IPS-20b (cell line): ENCODE measurements around the gene GFM1.
A peak's percentile ranks its signal among the peaks of the same experiment; 100 is the strongest.

Experiments
- H3K27ac ChIP-seq: one replicate; pipeline ENCODE4 v1.5.1; 2013; ENCODE audit warnings: low read length
- H3K27me3 ChIP-seq: 2 replicates; pipeline ENCODE4 v1.6.1; 2013; ENCODE audit warnings: mild to moderate bottlenecking, low read length, inconsistent platforms; ENCODE audit not compliant: insufficient read depth
- H3K36me3 ChIP-seq: 2 replicates; pipeline ENCODE4 v1.6.1; 2013; ENCODE audit warnings: low read depth, mild to moderate bottlenecking, inconsistent platforms, low read length, moderate library complexity; ENCODE audit not compliant: insufficient read depth
- H3K4me1 ChIP-seq: 2 replicates; pipeline ENCODE4 v1.6.1; 2013; ENCODE audit warnings: mild to moderate bottlenecking, control low read depth, inconsistent platforms, low read length, moderate library complexity; ENCODE audit not compliant: insufficient read depth
- H3K4me3 ChIP-seq: 2 replicates; pipeline ENCODE4 v1.5.1; 2013; ENCODE audit warnings: mild to moderate bottlenecking, low read length, inconsistent platforms
- H3K9ac ChIP-seq: 2 replicates; pipeline ENCODE4 v1.6.1; 2013; ENCODE audit warnings: low read depth, mild to moderate bottlenecking, inconsistent platforms, low read length, moderate library complexity
- H3K9me3 ChIP-seq: 2 replicates; pipeline ENCODE4 v1.6.1; 2013; ENCODE audit warnings: mild to moderate bottlenecking, low read depth, low read length, inconsistent platforms; ENCODE audit not compliant: insufficient read depth

Gene GFM1

DNA sequence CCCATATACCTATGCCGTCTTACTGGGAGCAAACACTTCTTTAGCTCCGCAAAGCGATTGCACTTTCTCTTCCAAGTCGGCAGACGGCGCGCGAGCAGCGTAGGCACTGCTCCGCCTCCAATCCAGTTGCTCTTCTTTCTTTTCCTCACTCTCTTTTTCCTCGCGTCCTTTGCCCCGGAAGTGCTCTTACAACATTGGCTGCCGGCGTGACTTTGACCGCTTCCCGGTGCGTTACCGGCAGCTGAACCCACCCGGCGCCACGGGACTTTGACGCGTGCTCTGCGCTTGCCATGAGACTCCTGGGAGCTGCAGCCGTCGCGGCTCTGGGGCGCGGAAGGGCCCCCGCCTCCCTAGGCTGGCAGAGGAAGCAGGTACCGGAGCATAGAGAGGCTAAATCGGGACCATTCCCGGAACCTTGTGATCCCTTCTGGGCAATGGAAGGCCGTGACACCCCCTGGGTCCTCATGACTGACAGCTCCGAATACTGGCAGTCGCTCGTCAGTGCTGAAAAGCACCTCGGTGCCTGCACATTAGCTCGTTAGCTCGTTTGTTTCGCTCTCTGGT is at the start of gene GFM1:
GFM1 (plus strand) TSS at position 183 of the 564 bp plus-strand sequence; CDS start at position 291, 108 bp downstream.
- H3K4me3 ChIP-seq = peak within 1 kb of the TSS; percentile 98
- H3K27me3 ChIP-seq = no peaks in the 10 kb centered on the region
- peaks cover 33% of the 10 kb centered on the region; the same call in 1 of the 2 replicates for H3K36me3 ChIP-seq
- no peaks in the 10 kb centered on the region for H3K9me3 ChIP-seq
- peak within 1 kb of the TSS; percentile 84 for H3K9ac ChIP-seq
- H3K4me1 ChIP-seq = no peaks in the 10 kb centered on the region
- no peak within 1 kb of the TSS for H3K27ac ChIP-seq

DNA sequence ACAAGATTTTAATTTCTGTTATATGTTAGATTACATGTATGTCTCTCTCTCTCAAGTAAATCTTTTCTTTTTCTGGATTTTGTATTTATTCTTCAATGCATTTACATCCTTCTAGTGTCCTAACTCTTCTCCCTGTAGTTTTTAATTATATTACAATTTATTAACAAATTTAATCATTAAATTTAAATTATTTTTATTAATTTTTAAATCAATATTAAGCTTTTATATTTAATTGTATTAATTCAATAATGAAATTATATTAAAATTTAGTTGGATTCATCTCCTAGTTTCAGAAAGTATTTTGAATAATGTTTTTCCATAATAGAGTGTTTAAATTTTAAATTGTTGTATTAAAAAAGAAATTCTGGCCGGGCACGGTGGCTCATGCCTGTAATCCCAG is 43.5 kb upstream of the GFM1 start:
- Histone ChIP-seq H3K4me3 (no peak overlapping the region), H3K36me3 (peaks cover 11% of the 10 kb centered on the region; the same call in 1 of the 2 replicates), H3K9ac (no peak overlapping the region), H3K27ac (no peak overlapping the region), H3K9me3 (no peaks in the 10 kb centered on the region), H3K4me1 (no peaks in the 10 kb centered on the region), H3K27me3 (no peaks in the 10 kb centered on the region)

DNA sequence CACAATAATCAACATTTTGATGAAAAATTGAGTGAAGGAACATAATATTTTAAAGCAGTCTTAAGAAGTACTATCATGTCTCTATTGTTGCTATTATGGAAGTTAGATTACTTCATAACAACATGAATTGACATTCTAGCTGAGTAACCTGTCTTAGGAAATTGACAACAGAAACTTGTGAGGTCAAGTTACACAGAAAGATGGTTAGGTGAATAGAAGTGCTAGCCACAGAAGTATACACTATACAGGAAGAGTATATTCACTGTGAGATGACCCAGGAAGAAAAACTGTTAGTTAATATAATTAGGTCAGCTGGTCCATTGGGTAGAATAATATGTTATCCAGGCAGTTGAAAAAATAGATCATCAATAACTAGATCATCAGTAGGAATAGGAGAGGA is 42.1 kb upstream of the GFM1 start:
- H3K27me3 ChIP-seq = no peaks in the 10 kb centered on the region
- H3K4me3 ChIP-seq = no peak overlapping the region
- no peaks in the 10 kb centered on the region for H3K4me1 ChIP-seq
- H3K9me3 ChIP-seq = no peaks in the 10 kb centered on the region
- peaks cover 11% of the 10 kb centered on the region; the same call in 1 of the 2 replicates for H3K36me3 ChIP-seq
- H3K9ac ChIP-seq = no peak overlapping the region
- no peak overlapping the region for H3K27ac ChIP-seq

DNA sequence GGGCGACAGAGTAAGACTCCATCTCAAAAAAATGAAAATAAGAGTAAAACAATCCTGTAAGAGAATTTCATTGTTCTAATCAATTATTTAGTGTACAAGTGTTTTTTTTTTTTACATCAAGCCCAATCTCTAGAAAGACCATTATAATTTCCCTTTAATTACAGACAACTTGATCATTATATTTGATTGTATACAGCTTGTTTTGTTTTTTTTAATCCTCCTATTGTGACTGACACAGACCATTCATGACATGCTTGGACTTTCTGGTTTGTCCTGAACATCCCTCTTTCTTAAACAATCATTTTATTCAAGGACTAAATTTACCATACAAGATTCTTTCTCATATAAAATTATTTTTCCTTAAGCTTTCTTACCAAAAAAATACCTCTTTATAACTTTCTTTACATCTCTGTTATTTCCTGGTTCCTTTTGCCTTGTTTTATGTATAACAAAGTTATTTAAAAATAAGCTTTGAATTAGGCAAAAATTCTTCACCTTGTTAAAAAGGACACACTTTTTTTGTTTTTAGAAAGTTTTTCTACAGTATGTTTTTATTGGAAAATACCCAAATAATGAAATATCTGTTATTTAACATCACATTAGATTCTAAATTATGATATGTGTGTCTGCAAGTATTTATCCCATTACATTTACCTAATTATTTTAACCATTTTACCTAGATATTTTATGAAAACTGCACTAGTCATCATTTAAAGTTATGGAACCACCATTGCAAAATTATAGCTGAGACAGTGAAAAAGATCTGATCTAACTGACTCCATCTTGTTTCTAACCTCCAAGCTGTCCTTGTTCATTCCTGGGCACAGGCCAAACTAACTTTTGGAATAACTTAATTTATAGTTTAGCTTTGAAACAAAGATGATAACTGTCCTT is 26.1 kb upstream of the GFM1 start:
- Histone ChIP-seq H3K4me3 (no peak overlapping the region), H3K36me3 (no peaks in the 10 kb centered on the region), H3K9ac (no peak overlapping the region), H3K27ac (no peak overlapping the region), H3K27me3 (no peaks in the 10 kb centered on the region), H3K4me1 (no peaks in the 10 kb centered on the region), H3K9me3 (peaks cover 61% of the 10 kb centered on the region)

DNA sequence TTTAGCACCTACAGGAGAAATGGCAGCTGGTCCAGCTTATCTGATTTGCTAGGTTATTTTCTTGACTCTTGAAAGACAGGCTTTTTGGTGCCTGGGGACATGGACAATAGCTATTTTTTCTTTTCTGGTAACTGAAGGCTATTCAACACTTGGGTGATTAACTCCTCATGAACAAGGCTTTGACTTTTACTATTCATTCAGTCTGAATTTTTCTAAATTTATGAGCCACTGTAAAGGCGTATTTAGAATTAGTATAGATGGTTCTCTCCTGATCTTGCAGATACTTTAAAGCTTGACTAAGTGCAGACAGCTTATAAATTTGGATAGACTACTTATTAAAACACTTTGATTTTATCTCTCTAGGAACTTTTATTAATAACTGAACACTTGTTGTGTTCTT is 18.4 kb upstream of the GFM1 start:
- Histone ChIP-seq H3K9me3 (peaks cover 9% of the 10 kb centered on the region), H3K36me3 (no peaks in the 10 kb centered on the region), H3K4me3 (no peak overlapping the region), H3K9ac (no peak overlapping the region), H3K4me1 (no peaks in the 10 kb centered on the region), H3K27me3 (no peaks in the 10 kb centered on the region), H3K27ac (no peak overlapping the region)

DNA sequence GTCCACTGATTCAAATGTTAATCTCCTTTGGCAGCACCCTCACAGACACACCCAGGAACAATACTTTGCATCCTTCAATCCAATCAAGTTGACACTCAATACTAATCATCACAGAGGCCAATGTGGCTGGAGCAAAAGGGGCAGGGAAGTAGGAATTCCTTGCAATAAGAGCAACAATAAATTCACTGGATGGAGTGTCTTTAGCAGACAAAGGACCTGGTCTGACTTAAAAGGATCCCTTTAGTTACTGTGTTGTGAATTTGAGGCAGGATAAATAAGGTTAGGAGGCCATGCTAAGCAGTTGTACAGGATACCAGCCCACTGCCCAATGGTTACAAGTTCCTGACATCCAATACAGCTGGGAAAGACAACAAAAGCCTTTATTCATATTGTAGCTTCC is 12.3 kb upstream of the GFM1 start:
- Histone ChIP-seq H3K27me3 (no peaks in the 10 kb centered on the region), H3K36me3 (no peaks in the 10 kb centered on the region), H3K4me3 (no peak overlapping the region), H3K9me3 (no peaks in the 10 kb centered on the region; the same call in 1 of the 2 replicates), H3K27ac (no peak overlapping the region), H3K9ac (no peak overlapping the region), H3K4me1 (no peaks in the 10 kb centered on the region)

DNA sequence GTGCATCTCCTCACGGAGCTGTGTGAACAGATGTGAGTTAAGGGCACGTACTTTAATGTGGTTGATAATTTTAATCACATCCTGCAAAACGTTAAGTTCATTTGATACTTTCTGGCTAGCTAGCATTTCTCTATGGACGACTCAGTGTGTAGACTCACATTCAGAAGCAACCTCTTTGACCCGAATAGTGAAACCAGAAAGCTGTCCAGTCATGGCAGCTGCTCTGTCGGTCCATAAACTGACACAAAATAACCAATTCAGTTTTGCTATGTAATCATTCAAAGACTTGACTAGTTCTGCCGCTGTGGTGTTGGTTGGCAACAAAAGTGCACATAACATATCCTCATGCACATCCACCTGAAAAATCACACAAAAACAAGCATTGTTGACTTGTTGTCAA is 3.7 kb upstream of the GFM1 start:
- H3K27ac ChIP-seq = no peak overlapping the region
- no peaks in the 10 kb centered on the region for H3K27me3 ChIP-seq
- no peak overlapping the region for H3K9ac ChIP-seq
- H3K4me1 ChIP-seq = no peaks in the 10 kb centered on the region
- H3K36me3 ChIP-seq = no peaks in the 10 kb centered on the region; the same call in 1 of the 2 replicates
- no peaks in the 10 kb centered on the region for H3K9me3 ChIP-seq
- no peak overlapping the region for H3K4me3 ChIP-seq

DNA sequence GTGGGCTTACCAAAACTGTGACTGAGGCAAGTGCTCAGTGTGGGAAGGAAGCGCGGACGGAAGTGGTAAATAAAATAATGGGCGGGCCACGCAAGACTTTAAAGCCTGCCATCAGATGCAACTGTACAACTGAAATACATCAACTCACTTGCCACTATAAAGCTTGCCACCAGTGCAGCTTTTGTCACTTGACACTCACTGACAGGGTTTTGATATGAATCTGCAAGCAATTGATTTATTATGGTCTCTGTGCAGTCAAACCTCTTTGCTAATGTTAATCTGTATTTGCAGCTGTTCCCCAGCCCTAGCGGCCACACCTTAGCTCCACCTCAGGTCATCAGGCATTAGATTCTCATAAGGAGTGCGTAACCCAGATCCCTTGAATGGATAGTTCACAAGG is 2.3 kb upstream of the GFM1 start:
- Histone ChIP-seq H3K4me3 (no peak overlapping the region), H3K9me3 (no peaks in the 10 kb centered on the region), H3K9ac (no peak overlapping the region), H3K27me3 (no peaks in the 10 kb centered on the region), H3K4me1 (no peaks in the 10 kb centered on the region), H3K36me3 (peaks cover 12% of the 10 kb centered on the region; the same call in 1 of the 2 replicates), H3K27ac (no peak overlapping the region)

DNA sequence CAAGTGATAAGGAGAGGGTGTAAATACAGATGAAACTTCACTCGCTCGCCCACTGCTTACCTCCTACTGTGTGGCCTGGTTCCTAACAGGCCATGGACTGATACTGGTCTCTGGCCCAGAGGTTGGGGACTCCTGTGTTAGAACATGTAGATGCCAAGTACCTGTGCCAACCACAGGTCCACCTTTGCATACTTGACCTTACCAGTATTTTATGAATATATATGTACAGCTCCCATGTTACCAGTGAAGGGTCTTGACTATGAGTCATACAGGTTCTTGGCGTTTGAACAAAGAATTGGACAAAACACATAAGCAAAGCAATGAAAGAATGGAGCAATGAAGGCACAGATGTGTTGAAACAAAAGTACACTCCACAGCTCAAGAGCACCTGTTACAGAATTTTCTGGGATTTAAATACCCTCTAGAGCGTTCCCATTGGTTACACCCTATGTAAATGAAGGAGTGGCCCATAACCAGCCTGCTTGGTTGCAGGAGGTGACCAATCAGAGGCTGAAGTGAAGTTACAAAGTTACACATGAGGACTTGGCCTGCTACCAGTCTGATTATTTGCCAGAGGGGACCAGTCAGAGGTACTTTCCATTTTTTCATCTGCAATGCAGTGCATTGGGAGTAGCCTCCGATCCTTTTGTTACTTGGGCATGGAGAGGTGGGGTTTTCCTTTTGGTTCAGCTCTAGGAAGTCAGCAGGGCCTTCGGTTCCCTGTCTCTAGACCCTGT is 1.7 kb upstream of the GFM1 start:
- Histone ChIP-seq H3K27me3 (no peaks in the 10 kb centered on the region), H3K9ac (no peak overlapping the region), H3K27ac (no peak overlapping the region), H3K4me1 (no peaks in the 10 kb centered on the region), H3K4me3 (no peak overlapping the region), H3K36me3 (peaks cover 18% of the 10 kb centered on the region; the same call in 1 of the 2 replicates), H3K9me3 (no peaks in the 10 kb centered on the region)

DNA sequence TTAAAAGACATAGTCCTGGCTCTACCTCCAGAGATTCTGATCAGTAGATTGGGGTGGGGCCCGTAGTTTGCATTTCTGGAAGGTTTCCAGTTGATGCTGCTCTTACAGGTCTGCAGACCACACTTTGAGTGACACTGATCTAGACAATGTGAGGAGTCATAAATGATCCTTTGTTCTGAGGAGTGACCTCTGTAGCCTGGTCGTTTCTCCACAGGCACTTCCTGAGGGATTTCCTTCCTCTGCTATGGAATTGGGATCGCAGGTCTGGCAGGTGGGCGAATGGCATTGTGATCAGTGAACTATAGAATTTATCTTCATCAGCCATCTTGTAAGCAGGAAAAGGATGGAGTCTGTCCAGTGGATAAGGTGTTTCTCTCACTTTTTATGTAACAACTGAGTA is 5.5 kb downstream of the GFM1 start:
- no peaks in the 10 kb centered on the region for H3K27me3 ChIP-seq
- H3K36me3 ChIP-seq = peaks cover 81% of the 10 kb centered on the region
- no peak overlapping the region for H3K27ac ChIP-seq
- no peaks in the 10 kb centered on the region for H3K9me3 ChIP-seq
- no peak overlapping the region for H3K9ac ChIP-seq
- no peaks in the 10 kb centered on the region for H3K4me1 ChIP-seq
- H3K4me3 ChIP-seq = no peak overlapping the region

DNA sequence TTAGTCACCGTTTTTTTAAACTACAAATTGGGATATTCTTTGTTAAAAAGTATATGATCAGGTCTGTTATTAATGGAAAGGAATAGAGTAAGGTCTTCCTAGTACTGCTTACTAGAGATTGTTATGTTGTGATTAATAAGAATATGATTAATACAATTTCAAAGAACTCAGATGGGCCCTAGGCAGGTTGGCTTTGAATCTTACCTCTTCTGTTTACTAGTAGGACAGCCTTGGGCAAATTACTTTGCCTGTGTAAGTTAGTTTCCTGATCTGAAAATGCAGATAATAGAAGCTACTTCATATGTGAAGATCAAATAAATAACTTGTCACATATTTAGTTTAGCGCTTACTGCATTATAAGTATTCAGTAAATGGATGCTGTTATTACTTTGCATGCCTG is 6.9 kb downstream of the GFM1 start:
- no peaks in the 10 kb centered on the region for H3K27me3 ChIP-seq
- H3K4me3 ChIP-seq = no peak overlapping the region
- H3K27ac ChIP-seq = no peak overlapping the region
- no peaks in the 10 kb centered on the region for H3K9me3 ChIP-seq
- peaks cover 89% of the 10 kb centered on the region for H3K36me3 ChIP-seq
- H3K4me1 ChIP-seq = no peaks in the 10 kb centered on the region
- no peak overlapping the region for H3K9ac ChIP-seq
